Choroid plexus epithelial cell (primary cell): ENCODE results near the gene GFRA3.

Experiments used
- DNase-seq: peaks from one replicate; pipeline ENCODE4 v3.0.0-alpha.2; 2010; ENCODE audit warnings: low read depth
- H3K4me3 ChIP-seq: 2 replicates; pipeline ENCODE4 v1.5.1; 2011; ENCODE audit warnings: low read depth, mild to moderate bottlenecking, control low read depth, low read length, moderate library complexity
- TF ChIP-seq, protein P1 (sequence below): conservative IDR thresholded peaks from 2 replicates; pipeline ENCODE4 v1.5.1; 2011; ENCODE audit warnings: low read depth, mild to moderate bottlenecking, control low read depth, inconsistent platforms, low read length, moderate library complexity

The GFRA3 gene

DNA sequence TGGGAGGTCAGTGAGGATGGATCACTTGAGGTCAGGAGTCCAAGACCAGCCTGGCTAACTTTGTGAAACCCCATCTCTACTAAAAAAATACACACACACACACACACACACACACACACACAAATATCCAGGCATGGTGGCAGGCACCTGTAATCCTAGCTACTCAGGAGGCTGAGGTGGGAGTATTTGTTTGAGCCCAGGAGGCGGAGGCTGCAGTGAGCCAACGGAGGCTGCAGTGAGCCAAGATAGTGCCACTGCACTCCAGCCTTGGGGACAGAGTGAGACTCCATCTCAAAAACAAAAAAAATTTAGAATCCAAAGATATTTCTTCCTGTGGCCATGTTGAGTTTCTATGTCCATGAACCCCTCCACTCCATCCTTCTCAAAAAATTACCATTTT, 39.8 kb downstream of the GFRA3 start:
- no peak overlapping the region for H3K4me3 ChIP-seq
- TF ChIP-seq, protein P1, sequence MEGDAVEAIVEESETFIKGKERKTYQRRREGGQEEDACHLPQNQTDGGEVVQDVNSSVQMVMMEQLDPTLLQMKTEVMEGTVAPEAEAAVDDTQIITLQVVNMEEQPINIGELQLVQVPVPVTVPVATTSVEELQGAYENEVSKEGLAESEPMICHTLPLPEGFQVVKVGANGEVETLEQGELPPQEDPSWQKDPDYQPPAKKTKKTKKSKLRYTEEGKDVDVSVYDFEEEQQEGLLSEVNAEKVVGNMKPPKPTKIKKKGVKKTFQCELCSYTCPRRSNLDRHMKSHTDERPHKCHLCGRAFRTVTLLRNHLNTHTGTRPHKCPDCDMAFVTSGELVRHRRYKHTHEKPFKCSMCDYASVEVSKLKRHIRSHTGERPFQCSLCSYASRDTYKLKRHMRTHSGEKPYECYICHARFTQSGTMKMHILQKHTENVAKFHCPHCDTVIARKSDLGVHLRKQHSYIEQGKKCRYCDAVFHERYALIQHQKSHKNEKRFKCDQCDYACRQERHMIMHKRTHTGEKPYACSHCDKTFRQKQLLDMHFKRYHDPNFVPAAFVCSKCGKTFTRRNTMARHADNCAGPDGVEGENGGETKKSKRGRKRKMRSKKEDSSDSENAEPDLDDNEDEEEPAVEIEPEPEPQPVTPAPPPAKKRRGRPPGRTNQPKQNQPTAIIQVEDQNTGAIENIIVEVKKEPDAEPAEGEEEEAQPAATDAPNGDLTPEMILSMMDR: no peak
- DNase-seq: no peak

- TF ChIP-seq, protein P1: no peak
- H3K4me3 ChIP-seq: no peak overlapping the region
- no peak for DNase-seq
Measured at GRCh38 chr5:138233280-138233679, 41.1 kb downstream of the GFRA3 start.

- DNase-seq: peak; percentile 29
- TF ChIP-seq, protein P1: no peak
Measured at GRCh38 chr5:138230981-138231589, 43.3 kb downstream of the GFRA3 start.

GRCh38 chr5:138230261-138230660, 44.2 kb downstream of the GFRA3 start:
- H3K4me3 ChIP-seq: no peak overlapping the region
- TF ChIP-seq, protein P1: no peak
- no peak for DNase-seq

More at GRCh38 chr5:138230981-138231589, 43.3 kb downstream of the GFRA3 start:
- no peak overlapping the region for H3K4me3 ChIP-seq

DNA sequence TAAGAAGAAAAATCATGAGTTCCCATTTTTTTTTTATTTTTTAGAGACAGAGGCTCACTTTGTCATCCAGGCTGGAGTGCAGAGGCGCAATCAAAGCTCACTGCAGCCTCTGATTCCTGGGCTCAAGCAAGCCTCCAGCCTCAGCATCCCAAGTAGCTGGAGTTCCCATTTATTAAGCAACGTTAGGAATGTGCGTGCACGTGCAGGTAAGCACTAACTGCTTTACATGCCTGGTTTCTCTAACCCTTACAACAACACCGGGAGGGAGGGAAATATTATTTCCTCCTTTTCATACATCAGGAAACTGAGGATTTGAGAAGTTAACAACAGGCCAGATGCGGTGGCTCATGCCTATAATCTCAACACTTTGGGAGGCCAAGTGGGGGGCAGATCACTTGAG, 45.0 kb downstream of the GFRA3 start:
- H3K4me3 ChIP-seq: no peak overlapping the region
- DNase-seq: no peak
- TF ChIP-seq, protein P1: no peak

DNA sequence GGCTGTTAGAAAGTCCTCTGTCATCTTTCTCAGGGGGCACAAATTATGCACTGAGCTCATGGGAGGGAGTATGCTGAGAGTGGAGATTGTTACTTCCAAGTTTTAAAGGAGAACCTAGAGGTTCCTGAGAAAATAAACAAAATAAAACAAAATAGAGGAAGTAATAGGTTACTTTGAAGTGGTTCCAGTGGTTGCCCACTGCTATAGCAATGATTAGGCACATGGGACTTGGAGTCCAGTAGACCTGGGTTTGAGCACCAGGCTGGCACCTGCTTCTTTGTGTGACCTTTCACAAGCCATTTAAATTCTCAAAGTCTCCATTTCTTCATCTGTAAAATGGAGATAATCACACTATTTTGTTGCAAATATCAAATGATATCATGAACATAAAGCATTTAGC, 47.5 kb downstream of the GFRA3 start:
- TF ChIP-seq, protein P1: no peak
- DNase-seq: no peak
- no peak overlapping the region for H3K4me3 ChIP-seq

GRCh38 chr5:138224712-138225111, 49.7 kb downstream of the GFRA3 start:
- no peak for DNase-seq
- TF ChIP-seq, protein P1: no peak
- no peak overlapping the region for H3K4me3 ChIP-seq
